ENCODE data around the gene TMEM218. TPM values are rescaled to one million over a fixed set of nuclear protein-coding genes. Genes with fewer than 3 reads are reported as not detected.

The TMEM218 gene
- total and polyA plus RNA-seq, 2 donors (not counting 3 experiments of a cell fraction or from before 2014, with no cell fraction given), result 23.8 to 45.1 TPM

DNA sequence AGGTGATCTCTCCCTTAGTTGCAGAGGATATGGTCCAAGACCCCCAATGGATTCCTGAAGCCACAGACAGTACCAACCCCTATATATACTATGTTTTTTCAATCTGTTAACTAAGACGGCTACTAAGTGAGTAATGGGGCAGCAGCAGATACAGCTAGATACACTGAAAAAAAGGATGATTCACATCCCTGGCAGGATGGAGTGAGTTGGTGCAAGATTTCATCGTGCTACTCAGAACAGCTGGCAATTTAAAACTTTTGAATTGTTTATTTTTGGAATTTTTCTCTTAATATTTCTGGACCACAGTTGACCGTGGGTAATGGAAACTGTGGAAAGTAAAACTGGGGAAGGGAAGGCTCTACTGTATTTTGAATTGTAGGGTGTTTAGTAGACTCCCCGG is 17.0 kb upstream of the TMEM218 start:
- Histone ChIP-seq H2AFZ (ENCODE audit: low read depth, low read length) (no peak overlapping the region), H3K4me1 (ENCODE audit: control insufficient read depth, extremely low read depth, insufficient read depth, low read length) (no peaks in the 10 kb centered on the region), H3K9me3 (replicated peaks; ENCODE audit: control insufficient read depth, insufficient read depth, low read length) (no peaks in the 10 kb centered on the region), H3K36me3 (ENCODE audit: control insufficient read depth in 2 of 2, extremely low read depth in 1 of 2, insufficient read depth in 2 of 2, low read length in 2 of 2) (no peaks in the 10 kb centered on the region), H4K20me1 (replicated peaks; ENCODE audit: control insufficient read depth, extremely low read depth, insufficient read depth, low read length) (no peaks in the 10 kb centered on the region), H3K4me3 (replicated peaks in 1 of 3; ENCODE audit: insufficient read depth in 1 of 3, low read depth in 1 of 3, low read length in 3 of 3) (no peak overlapping the region), H3K27ac (ENCODE audit: insufficient read depth, low read depth, low read length) (no peak overlapping the region), H3K4me2 (ENCODE audit: insufficient read depth, low read length) (no peak overlapping the region), H3K9me1 (replicated peaks; ENCODE audit: control insufficient read depth, extremely low read depth, insufficient read depth, low read length) (no peaks in the 10 kb centered on the region), H3K27me3 (ENCODE audit: control insufficient read depth in 2 of 2, insufficient read depth in 2 of 2, low read length in 2 of 2) (peaks cover 16 to 17% of the 10 kb centered on the region in 2 experiments), H3K79me2 (ENCODE audit: control insufficient read depth, insufficient read depth, low read length) (no peaks in the 10 kb centered on the region), H3K9ac (replicated peaks; ENCODE audit: extremely low read depth, insufficient read depth, low read length) (no peak overlapping the region)
- dilution Hi-C loops (cut with MboI; ENCODE audit: extremely low pct_ligation_motif_present, low sequenced_read_pairs), result no loop called here
- DNase-seq (ENCODE audit: low read depth, low spot score), result no peak
- no TSS peak for BruUV-seq (replicated peaks)
- ChIA-PET CTCF (interaction anchor here (1.0 to 1.7 kb wide), 2 partner anchors 38 to 218 kb away, joined by 3 to 5 read pairs; no protein-coding TSS in a partner anchor), POLR2A (no interaction called here)
- intact Hi-C loops (cut with micrococcal nuclease), result no loop called here
- FAIRE-seq, result no peak
- TF ChIP-seq GATA2 (IDR thresholded peaks at IDR 0.05; ENCODE audit: insufficient read depth, insufficient read length, low read depth, low read length), result no peak
- no peak for TF ChIP-seq POLR2AphosphoS5 (IDR thresholded peaks at IDR 0.05; ENCODE audit: insufficient read depth, low read depth, low read length)
- TF ChIP-seq POLR2A (IDR thresholded peaks at IDR 0.05; ENCODE audit: low read depth, low read length), result no peak
- TF ChIP-seq, protein P1, sequence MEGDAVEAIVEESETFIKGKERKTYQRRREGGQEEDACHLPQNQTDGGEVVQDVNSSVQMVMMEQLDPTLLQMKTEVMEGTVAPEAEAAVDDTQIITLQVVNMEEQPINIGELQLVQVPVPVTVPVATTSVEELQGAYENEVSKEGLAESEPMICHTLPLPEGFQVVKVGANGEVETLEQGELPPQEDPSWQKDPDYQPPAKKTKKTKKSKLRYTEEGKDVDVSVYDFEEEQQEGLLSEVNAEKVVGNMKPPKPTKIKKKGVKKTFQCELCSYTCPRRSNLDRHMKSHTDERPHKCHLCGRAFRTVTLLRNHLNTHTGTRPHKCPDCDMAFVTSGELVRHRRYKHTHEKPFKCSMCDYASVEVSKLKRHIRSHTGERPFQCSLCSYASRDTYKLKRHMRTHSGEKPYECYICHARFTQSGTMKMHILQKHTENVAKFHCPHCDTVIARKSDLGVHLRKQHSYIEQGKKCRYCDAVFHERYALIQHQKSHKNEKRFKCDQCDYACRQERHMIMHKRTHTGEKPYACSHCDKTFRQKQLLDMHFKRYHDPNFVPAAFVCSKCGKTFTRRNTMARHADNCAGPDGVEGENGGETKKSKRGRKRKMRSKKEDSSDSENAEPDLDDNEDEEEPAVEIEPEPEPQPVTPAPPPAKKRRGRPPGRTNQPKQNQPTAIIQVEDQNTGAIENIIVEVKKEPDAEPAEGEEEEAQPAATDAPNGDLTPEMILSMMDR (IDR thresholded peaks at IDR 0.05; ENCODE audit: extremely low read depth in 1 of 2, insufficient read depth in 1 of 2, low read depth in 1 of 2, low read length in 2 of 2), result no peak
- TF ChIP-seq MAX (IDR thresholded peaks at IDR 0.05; ENCODE audit: insufficient read depth, insufficient read length), result no peak
- no peak for TF ChIP-seq EZH2 (IDR thresholded peaks at IDR 0.05; ENCODE audit: borderline replicate concordance, low read depth, low read length, severe bottlenecking)
- TF ChIP-seq FOS (IDR thresholded peaks at IDR 0.05; ENCODE audit: borderline replicate concordance, insufficient read depth, low read length), result no peak
- TF ChIP-seq JUN (IDR thresholded peaks at IDR 0.05; ENCODE audit: borderline replicate concordance, insufficient read depth, insufficient read length, low read depth), result no peak
